ENCODE data around the gene MYCN.
"Not testable (repeated sequence)": the region's sequence is repeated elsewhere in the genome, so short reads cannot be mapped to it uniquely, and the experiment has no call there.

Gene MYCN

DNA sequence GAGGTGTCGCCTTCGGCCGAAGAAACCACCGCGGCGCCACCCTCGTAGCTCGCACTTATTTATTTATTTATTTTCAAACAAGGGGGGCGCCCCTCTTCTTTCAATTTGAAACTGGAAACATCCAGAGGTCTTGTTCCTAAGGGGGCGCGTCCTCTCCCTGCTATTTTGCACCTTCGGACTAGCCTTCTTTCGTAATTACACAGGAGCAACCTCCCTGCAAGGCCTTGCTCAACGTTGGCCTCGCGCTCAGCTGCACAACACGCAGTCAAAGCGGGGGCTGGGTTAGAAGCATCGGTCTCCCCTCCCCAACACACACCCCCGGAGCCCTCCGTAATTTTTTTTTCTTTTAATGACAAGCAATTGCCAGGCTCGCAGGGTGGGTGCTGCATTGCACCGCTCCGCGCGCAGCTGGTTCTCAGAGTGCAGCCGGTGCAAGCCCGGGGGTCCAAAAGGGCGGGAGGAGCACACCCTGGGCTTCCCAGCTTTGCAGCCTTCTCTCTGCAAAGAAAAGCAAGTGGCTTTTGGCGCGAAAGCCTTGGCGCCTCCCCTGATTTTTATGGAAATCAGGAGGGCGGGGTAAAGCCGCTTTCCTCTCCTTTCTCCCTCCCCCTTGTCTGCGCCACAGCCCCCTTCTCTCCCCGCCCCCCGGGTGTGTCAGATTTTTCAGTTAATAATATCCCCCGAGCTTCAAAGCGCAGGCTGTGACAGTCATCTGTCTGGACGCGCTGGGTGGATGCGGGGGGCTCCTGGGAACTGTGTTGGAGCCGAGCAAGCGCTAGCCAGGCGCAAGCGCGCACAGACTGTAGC, at the start of gene MYCN:
Gene MYCN, plus strand, starts transcription at position 697 of the 807 bp plus-strand sequence. CDS start 1,515 bp downstream, outside the sequence.
- in situ Hi-C loops (cut with HindIII; ENCODE audit: low sequenced_read_pairs): no loop called here

GRCh38 chr2:15890936-15891905, 49.1 kb upstream of the MYCN start:
- in situ Hi-C loops (cut with HindIII; ENCODE audit: low sequenced_read_pairs): no loop called here

DNA sequence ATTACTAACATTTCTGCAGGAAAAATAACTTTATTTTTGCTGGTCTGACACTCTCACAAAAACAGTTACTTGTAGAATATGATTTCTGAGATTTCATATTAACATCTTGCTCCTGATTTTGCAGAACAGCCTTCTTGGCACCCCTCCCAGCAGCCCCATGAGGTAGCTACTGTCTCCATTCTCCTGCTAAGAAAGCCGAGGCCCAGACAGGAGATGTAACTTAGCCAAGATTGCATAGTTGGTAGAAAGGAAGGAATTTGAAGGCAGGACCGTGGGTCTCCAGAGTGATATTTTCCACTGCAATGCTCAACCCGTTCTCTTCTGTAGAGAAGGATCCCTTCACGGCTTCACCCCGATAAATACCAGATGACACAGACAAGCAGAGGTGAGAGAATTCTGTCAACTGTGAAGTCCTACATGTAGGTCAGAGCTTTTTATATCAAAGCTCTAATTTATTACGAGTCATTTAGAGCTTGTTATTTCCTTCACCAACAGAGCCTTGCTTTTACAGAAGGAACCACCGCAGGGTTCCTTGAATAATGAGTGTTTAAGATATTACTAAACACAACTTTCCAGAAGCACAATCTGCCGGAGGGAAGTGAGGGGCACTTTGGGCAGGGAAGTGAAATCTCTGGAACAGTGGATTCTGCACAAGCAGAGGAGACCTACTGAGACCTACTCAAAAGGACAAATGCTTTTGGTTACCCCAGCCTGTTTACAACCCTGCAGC, 48.0 kb upstream of the MYCN start:
- in situ Hi-C loops (cut with HindIII; ENCODE audit: low sequenced_read_pairs): no loop called here

DNA sequence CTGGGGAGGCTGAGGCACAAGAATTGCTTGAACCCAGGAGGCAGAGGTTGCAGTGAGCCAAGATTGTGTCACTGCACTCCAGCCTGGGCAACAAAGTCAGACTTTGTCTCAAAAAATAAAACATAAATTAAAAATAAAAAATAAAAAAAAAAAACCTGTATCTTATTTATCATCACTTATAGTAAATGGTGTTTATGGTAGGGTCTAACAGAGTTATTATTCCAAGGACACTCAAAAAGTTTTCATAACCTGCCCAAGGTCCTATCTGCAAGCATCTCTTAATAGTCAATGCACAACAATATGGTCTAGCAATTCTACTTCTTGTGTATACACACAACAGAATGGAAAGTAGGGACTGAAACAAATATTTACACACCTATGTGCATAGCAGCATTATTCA, 47.3 kb upstream of the MYCN start:
- in situ Hi-C loops (cut with HindIII; ENCODE audit: low sequenced_read_pairs): no loop called here

- in situ Hi-C loops (cut with HindIII; ENCODE audit: low sequenced_read_pairs): no loop called here
Measured at GRCh38 chr2:15893689-15894480, 46.5 kb upstream of the MYCN start.

DNA sequence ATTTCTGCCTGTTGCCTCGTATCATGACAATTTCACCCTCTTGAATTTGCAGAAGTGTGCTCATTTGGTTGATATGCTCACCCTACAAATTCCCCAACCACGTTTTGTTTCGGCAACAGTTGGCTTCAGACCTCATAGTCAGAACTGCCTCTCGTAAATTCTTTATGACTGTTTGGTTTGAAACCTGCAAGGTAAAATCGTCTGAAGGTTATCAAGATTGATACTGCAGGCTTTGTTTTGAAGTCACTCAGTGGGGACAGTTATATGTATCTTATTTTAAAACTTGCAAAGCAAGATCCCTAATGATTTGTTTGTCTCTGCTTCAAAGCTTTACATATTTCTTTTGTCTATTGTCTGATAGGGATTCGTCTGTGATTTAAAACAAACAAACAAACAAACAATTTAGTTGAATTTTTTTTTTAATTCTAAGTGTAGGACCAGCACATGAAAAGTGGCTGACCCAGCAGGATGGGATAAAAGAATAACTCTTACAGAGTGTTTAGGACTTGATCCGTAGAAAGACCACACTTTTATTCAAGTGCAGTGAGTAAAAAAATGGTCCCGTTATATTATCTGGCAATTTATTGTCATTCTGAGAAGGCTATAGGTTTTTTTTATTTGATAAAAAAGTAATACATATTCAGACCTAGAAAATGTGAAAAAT, 45.7 kb upstream of the MYCN start:
- in situ Hi-C loops (cut with HindIII; ENCODE audit: low sequenced_read_pairs): no loop called here

GRCh38 chr2:15895615-15896469, 44.5 kb upstream of the MYCN start:
- in situ Hi-C loops (cut with HindIII; ENCODE audit: low sequenced_read_pairs): no loop called here

- in situ Hi-C loops (cut with HindIII; ENCODE audit: low sequenced_read_pairs): no loop called here
Measured at GRCh38 chr2:15896859-15897258, 43.5 kb upstream of the MYCN start.

DNA sequence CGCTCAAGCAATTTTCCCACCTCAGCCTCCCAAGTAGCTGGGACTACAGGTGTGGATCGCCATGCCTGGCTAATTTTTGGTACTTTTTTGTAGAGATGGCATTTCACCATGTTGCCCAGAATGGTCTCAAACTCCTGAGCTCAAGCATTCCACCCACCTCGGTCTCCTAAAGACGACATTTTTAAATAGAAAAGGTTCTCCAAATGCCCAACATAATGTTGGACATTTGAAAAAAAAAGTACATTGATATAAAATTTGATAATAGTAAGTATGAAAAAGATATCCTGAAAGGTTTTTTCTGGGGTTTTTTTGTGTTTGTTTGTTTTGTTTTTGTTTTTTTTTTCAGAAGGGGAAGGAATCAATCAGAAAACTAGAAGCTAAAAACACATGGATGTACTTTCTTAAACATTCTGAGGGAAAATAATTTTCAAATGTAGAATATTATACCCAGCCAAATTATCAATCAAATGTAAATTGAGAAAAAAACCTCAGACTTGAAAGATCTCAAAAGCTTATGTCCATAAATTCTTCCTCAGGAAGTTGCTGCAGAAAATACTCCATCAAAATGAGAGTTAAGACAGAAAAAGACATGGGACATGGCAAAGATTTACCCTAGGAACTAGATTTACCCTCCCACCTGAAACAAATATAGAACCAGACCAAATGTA, 42.8 kb upstream of the MYCN start:
- in situ Hi-C loops (cut with HindIII; ENCODE audit: low sequenced_read_pairs): no loop called here

DNA sequence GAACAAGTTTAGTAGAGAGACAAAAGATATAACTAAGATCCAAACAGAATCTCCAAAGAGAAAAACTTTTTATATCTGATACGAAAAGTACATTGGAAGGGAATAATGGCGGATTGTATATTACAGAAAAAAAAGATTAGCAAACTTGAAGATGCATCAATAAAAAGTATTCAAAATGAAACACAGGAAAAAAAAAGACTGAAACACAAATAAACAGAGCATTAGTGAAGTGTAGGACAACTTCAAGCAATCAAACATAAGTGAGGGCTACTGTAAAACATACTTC, 41.1 kb upstream of the MYCN start:
- in situ Hi-C loops (cut with HindIII; ENCODE audit: low sequenced_read_pairs): no loop called here

- in situ Hi-C loops (cut with HindIII; ENCODE audit: low sequenced_read_pairs): no loop called here
Measured at GRCh38 chr2:15899751-15900493, 40.4 kb upstream of the MYCN start.

DNA sequence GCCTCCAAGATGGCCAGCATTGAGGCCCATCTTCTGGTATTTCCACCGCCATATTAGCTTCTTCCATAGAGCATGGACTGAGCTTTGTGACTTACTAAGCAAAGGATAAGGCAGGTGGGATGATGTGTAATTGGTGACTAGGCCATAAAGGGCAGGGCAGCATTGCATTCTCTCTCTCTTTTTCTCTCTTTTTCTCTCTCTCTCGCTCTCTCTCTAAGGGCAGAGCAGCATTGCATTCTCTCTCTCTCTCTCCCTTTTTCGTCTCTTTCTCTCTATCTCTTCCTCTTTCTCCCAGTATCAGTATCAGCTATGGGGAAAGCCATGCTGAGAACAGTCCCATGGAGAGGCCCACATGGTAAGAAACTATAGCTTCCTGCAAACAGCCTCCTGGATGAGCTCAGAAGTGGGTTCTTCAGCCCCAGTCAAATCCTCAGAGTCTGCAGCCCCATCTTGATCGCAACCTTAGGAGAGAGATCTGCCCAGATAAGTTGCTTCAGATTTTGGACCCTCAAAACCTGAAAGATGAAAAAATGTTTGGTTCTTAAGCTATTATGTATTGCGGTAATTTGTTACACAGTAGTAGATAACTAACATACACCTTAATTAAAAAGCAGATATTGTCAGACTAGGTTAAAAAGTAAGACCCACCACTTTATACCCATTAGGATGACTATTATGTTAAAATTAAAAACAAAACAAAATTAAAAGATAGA, 39.1 kb upstream of the MYCN start:
- in situ Hi-C loops (cut with HindIII; ENCODE audit: low sequenced_read_pairs): no loop called here

- in situ Hi-C loops (cut with HindIII; ENCODE audit: low sequenced_read_pairs): no loop called here
Measured at GRCh38 chr2:15901808-15902130, 38.6 kb upstream of the MYCN start.

GRCh38 chr2:15903910-15904309, 36.4 kb upstream of the MYCN start:
- in situ Hi-C loops (cut with HindIII; ENCODE audit: low sequenced_read_pairs): not testable (repeated sequence)

DNA sequence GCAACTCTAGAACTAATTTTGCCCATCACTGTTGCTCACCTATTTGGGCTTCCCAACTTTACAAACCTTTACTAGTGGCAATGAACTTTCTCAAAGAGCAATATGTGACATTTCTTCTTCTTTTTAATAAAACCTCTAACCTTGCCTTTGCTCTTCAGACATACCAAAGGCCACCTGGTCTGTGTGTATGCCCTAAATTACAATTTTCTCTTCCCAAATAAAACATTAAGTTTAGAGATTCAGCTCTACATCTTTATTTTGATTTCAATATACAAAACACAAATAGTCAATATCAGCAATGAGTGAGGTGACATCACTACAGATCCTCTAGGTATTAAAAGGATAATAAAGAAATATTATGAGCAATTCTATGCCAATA, 35.1 kb upstream of the MYCN start:
- in situ Hi-C loops (cut with HindIII; ENCODE audit: low sequenced_read_pairs): no loop called here

DNA sequence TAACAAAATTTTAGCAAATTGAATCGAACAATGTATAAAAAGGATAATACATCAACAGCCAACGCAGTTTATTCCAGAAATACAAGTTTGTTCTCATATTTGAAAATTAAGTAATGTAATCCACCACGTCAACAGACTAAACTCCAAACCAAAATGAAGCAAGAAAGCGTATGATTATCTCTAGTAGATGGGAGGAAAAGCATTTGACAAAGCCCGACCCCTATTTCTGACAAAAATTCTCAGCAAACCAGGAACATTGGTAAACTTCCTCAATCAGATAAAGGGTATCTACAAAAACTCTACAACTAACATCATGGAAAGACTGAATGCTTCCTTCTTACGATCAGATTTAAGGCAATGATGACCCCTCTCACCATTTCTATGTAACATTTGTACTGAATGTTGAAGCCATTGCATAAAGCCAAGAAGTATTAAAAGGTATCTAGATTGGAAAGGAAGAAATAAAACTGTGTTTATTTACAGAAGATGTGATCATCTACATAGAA, 34.3 kb upstream of the MYCN start:
- in situ Hi-C loops (cut with HindIII; ENCODE audit: low sequenced_read_pairs): no loop called here

GRCh38 chr2:15906778-15907177, 33.6 kb upstream of the MYCN start:
- in situ Hi-C loops (cut with HindIII; ENCODE audit: low sequenced_read_pairs): no loop called here
